ENCODE measurements around the gene TFPI. TPM values are rescaled to one million over a fixed set of nuclear protein-coding genes. Genes with fewer than 3 reads are reported as not detected.

TFPI gene
- total RNA-seq, 1 donor from 2014 or later, result 56.6 TPM

DNA sequence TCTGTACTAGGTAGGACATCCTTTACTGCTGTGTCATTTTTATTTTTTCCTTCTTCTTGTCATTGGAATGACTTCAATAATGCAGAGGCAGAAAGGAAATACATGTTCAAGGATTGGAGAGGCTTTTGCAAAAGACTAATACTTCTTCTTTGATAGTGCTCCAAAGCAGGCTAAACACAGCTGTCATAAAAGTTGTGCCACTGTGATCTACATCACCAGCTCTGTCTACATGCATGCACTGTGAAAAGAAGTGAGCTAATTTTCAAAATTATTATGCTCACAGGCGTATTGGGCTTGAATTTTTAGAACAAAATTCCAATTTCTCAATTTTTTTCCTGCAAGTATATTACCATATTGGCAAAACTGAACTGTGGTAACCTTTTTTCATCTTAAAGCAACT is 68.7 kb downstream of the TFPI start:
- no peak overlapping the region for H2AFZ ChIP-seq (ENCODE audit: low read depth, low read length)
- H3K4me3 ChIP-seq (ENCODE audit: insufficient read depth, low read depth, low read length), result no peak overlapping the region
- TF ChIP-seq, protein P1, sequence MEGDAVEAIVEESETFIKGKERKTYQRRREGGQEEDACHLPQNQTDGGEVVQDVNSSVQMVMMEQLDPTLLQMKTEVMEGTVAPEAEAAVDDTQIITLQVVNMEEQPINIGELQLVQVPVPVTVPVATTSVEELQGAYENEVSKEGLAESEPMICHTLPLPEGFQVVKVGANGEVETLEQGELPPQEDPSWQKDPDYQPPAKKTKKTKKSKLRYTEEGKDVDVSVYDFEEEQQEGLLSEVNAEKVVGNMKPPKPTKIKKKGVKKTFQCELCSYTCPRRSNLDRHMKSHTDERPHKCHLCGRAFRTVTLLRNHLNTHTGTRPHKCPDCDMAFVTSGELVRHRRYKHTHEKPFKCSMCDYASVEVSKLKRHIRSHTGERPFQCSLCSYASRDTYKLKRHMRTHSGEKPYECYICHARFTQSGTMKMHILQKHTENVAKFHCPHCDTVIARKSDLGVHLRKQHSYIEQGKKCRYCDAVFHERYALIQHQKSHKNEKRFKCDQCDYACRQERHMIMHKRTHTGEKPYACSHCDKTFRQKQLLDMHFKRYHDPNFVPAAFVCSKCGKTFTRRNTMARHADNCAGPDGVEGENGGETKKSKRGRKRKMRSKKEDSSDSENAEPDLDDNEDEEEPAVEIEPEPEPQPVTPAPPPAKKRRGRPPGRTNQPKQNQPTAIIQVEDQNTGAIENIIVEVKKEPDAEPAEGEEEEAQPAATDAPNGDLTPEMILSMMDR (IDR thresholded peaks at IDR 0.05; ENCODE audit: insufficient read depth, low read depth, low read length), result no peak
- TF ChIP-seq EZH2 (IDR thresholded peaks at IDR 0.05; ENCODE audit: insufficient read depth, low read length), result no peak
- no peak overlapping the region for H3K4me2 ChIP-seq (ENCODE audit: low read length)
- FAIRE-seq, result no peak
- H3K9ac ChIP-seq (ENCODE audit: low read length), result no peak overlapping the region
- H3K36me3 Mint-ChIP-seq (ENCODE audit: low read depth, unreplicated experiment), result no peaks in the 10 kb centered on the region
- H3K27me3 Mint-ChIP-seq (ENCODE audit: low read depth, unreplicated experiment), result no peaks in the 10 kb centered on the region
- no peak for DNase-seq (ENCODE audit: low read depth)
- H3K4me3 Mint-ChIP-seq (ENCODE audit: unreplicated experiment), result no peak overlapping the region
- no peaks in the 10 kb centered on the region for H3K9me3 Mint-ChIP-seq (ENCODE audit: unreplicated experiment)
- H3K9me3 ChIP-seq (ENCODE audit: insufficient read depth, low read depth, low read length), result no peaks in the 10 kb centered on the region
- no peak overlapping the region for H3K27ac Mint-ChIP-seq (ENCODE audit: unreplicated experiment)
- H4K20me1 ChIP-seq (ENCODE audit: insufficient read depth, low read length), result no peaks in the 10 kb centered on the region
- no peaks in the 10 kb centered on the region for H3K4me1 Mint-ChIP-seq (ENCODE audit: low read depth, unreplicated experiment)
- H3K79me2 ChIP-seq (ENCODE audit: insufficient read depth, low read length), result no peaks in the 10 kb centered on the region
- H3K27ac ChIP-seq (ENCODE audit: low read depth, low read length), result no peak overlapping the region
- peaks cover 4% of the 10 kb centered on the region for H3K36me3 ChIP-seq (ENCODE audit: insufficient read depth, low read length)
- no peaks in the 10 kb centered on the region for H3K4me1 ChIP-seq (ENCODE audit: insufficient read depth, low read length)
- no peaks in the 10 kb centered on the region for H3K27me3 ChIP-seq (ENCODE audit: insufficient read depth, low read length)

DNA sequence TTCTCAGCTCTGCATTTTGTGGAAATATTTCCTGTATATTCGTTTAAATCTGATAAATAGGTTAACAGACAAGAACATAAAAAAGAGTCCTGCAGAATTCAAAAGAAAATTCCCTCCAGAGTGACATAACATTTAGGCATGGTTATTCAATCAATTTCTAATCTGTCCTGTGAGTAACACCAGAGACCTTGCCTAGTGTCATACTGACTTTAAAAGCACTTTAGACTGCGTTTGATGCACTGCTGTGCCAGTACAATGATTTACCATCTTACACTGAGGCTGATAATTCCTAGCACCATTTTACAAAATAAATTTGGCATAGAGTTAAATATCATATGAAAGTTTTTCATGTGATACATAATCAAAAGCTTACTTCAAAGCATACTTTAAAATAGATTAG is 70.7 kb downstream of the TFPI start:
- no peaks in the 10 kb centered on the region for H3K79me2 ChIP-seq (ENCODE audit: insufficient read depth, low read length)
- H4K20me1 ChIP-seq (ENCODE audit: insufficient read depth, low read length), result no peaks in the 10 kb centered on the region
- H3K27me3 Mint-ChIP-seq (ENCODE audit: low read depth, unreplicated experiment), result no peaks in the 10 kb centered on the region
- TF ChIP-seq EZH2 (IDR thresholded peaks at IDR 0.05; ENCODE audit: insufficient read depth, low read length), result no peak
- TF ChIP-seq, protein P1 (IDR thresholded peaks at IDR 0.05; ENCODE audit: insufficient read depth, low read depth, low read length), result no peak
- no peak overlapping the region for H3K4me3 Mint-ChIP-seq (ENCODE audit: unreplicated experiment)
- H3K27ac Mint-ChIP-seq (ENCODE audit: unreplicated experiment), result no peak overlapping the region
- FAIRE-seq (no peak), DNase-seq (ENCODE audit: low read depth) (no peak)
- H3K9ac ChIP-seq (ENCODE audit: low read length), result no peak overlapping the region
- H3K27ac ChIP-seq (ENCODE audit: low read depth, low read length), result no peak overlapping the region
- H3K4me2 ChIP-seq (ENCODE audit: low read length), result no peak overlapping the region
- no peaks in the 10 kb centered on the region for H3K36me3 Mint-ChIP-seq (ENCODE audit: low read depth, unreplicated experiment)
- H3K4me3 ChIP-seq (ENCODE audit: insufficient read depth, low read depth, low read length), result no peak overlapping the region
- H3K9me3 Mint-ChIP-seq (ENCODE audit: unreplicated experiment), result no peaks in the 10 kb centered on the region
- H3K4me1 Mint-ChIP-seq (ENCODE audit: low read depth, unreplicated experiment), result no peaks in the 10 kb centered on the region
- H3K9me3 ChIP-seq (ENCODE audit: insufficient read depth, low read depth, low read length), result no peaks in the 10 kb centered on the region
- H2AFZ ChIP-seq (ENCODE audit: low read depth, low read length), result no peak overlapping the region
- peaks cover 9% of the 10 kb centered on the region for H3K36me3 ChIP-seq (ENCODE audit: insufficient read depth, low read length)
- no peaks in the 10 kb centered on the region for H3K4me1 ChIP-seq (ENCODE audit: insufficient read depth, low read length)
- no peaks in the 10 kb centered on the region for H3K27me3 ChIP-seq (ENCODE audit: insufficient read depth, low read length)

DNA sequence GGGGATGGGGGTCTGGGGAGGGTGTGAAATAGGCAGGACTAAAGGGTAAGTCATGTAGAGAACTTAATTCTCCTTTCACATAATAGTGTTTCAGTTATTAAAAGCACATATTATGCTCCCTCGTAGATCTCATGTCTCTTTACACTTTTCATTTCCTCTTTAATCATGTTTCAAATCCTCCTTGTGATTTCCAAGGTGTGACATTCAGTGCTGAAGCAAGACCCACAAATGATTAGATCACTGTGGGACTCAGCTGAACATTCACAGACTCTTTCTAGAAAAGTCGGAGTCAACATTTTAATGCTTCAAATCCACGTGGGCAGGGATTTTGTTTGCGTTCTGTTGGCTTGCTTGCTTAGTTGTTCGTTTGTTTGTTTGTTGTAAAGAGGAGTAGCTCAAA is 71.4 kb downstream of the TFPI start:
- Mint-ChIP-seq H3K27me3 (ENCODE audit: low read depth, unreplicated experiment) (no peaks in the 10 kb centered on the region), H3K27ac (ENCODE audit: unreplicated experiment) (no peak overlapping the region)
- no peak overlapping the region for H3K9ac ChIP-seq (ENCODE audit: low read length)

More for the DNA sequence above, 71.4 kb downstream of the TFPI start:
- H3K4me3 Mint-ChIP-seq (ENCODE audit: unreplicated experiment), result no peak overlapping the region
- no peaks in the 10 kb centered on the region for H3K9me3 ChIP-seq (ENCODE audit: insufficient read depth, low read depth, low read length)
- DNase-seq (ENCODE audit: low read depth) (no peak), FAIRE-seq (no peak)
- no peak overlapping the region for H3K4me2 ChIP-seq (ENCODE audit: low read length)
- no peaks in the 10 kb centered on the region for H3K4me1 Mint-ChIP-seq (ENCODE audit: low read depth, unreplicated experiment)
- no peak overlapping the region for H3K4me3 ChIP-seq (ENCODE audit: insufficient read depth, low read depth, low read length)
- H2AFZ ChIP-seq (ENCODE audit: low read depth, low read length), result no peak overlapping the region
- no peaks in the 10 kb centered on the region for H3K9me3 Mint-ChIP-seq (ENCODE audit: unreplicated experiment)
- no peaks in the 10 kb centered on the region for H3K79me2 ChIP-seq (ENCODE audit: insufficient read depth, low read length)
- TF ChIP-seq, protein P1 (IDR thresholded peaks at IDR 0.05; ENCODE audit: insufficient read depth, low read depth, low read length), result no peak
- H3K36me3 Mint-ChIP-seq (ENCODE audit: low read depth, unreplicated experiment), result no peaks in the 10 kb centered on the region
- H3K36me3 ChIP-seq (ENCODE audit: insufficient read depth, low read length), result peaks cover 10% of the 10 kb centered on the region
- H3K4me1 ChIP-seq (ENCODE audit: insufficient read depth, low read length), result no peaks in the 10 kb centered on the region
- H3K27ac ChIP-seq (ENCODE audit: low read depth, low read length), result no peak overlapping the region
- H4K20me1 ChIP-seq (ENCODE audit: insufficient read depth, low read length), result no peaks in the 10 kb centered on the region
- no peaks in the 10 kb centered on the region for H3K27me3 ChIP-seq (ENCODE audit: insufficient read depth, low read length)
